Inflammatory macrophage (primary cell): Measurements from ENCODE around the gene AGPAT1.
"Not testable (repeated sequence)": the region's sequence is repeated elsewhere in the genome, so short reads cannot be mapped to it uniquely, and the experiment has no call there.

Source experiments
- DNase-seq, 2 donors: peaks; one replicate each; pipeline ENCODE4 v3.0.0-alpha.2; 2020 to 2022
- total RNA-seq, 18 experiments: gene quantifications; one replicate each; lab custom pipeline; 2026; ENCODE audit warnings: mixed read lengths in 6 of 18, inconsistent platforms in 2 of 18; lab: John Stamatoyannopoulos, UW

Gene AGPAT1, protein sequence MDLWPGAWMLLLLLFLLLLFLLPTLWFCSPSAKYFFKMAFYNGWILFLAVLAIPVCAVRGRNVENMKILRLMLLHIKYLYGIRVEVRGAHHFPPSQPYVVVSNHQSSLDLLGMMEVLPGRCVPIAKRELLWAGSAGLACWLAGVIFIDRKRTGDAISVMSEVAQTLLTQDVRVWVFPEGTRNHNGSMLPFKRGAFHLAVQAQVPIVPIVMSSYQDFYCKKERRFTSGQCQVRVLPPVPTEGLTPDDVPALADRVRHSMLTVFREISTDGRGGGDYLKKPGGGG
- 10.3 to 34.4 (median 16.9) reads per million in 18 experiments for total RNA-seq

DNA sequence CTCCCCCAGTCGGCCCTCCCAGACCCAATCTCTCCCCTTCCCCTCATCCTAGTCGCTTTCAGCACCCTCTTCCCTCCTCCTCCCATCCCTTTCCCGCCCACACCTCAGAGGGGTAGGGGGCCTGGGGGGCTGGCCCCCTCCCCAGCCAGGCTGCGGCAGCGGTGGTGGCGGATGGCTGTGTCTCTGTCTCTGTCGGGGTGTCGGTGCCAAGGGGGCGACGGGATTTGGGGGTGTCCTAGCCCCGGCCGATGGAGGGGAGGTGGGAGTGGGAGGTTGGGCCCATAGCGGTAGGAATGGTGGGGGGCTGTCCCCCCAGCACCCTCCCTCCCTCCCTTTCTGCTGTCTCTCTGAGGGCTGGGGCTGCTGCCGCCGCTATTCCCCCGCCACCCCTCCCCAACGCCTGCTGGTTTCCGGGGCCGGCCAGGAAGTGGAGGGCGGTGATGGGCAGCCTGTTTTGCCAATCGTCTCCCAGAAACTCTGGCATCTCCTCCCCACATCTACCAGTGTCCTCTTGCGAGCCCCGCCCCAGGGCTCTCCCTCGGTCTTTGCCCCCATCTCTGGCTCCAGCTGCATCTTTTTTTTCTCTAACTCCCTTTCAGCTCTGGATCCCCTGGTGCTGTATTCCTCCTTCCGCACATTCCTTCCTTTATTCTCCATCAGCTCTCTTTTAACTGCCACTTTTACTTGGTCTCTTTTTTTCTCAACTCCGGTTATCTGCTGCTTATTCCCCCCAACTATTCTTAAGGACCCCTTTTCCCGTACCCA lies at the start of gene AGPAT1:
TSS of gene AGPAT1 (minus strand) at position 374 of the 765 bp plus-strand sequence. CDS start 4,588 bp downstream, outside the sequence.
- peak; percentile 94 to 96 for DNase-seq

DNA sequence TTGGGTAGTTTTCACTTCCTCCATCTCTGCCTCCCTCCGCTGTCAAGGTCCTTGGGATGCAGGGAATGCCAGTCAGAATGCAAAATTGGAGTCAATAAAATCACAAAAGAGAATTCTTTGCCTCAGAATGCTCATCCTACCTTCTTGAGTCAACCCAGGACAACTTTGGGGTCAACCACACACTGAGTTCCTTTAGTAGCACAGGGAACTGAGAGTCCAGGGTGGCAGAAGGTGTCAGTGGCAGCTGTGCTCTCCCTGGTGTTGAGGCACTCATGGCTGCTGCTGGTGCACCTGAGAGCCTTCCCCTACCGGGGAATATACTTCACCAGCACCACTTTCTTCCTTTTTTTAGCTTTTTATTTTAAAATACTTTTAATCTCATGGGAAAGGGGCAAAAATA lies 48.8 kb upstream of the AGPAT1 start:
- DNase-seq = no peak

DNA sequence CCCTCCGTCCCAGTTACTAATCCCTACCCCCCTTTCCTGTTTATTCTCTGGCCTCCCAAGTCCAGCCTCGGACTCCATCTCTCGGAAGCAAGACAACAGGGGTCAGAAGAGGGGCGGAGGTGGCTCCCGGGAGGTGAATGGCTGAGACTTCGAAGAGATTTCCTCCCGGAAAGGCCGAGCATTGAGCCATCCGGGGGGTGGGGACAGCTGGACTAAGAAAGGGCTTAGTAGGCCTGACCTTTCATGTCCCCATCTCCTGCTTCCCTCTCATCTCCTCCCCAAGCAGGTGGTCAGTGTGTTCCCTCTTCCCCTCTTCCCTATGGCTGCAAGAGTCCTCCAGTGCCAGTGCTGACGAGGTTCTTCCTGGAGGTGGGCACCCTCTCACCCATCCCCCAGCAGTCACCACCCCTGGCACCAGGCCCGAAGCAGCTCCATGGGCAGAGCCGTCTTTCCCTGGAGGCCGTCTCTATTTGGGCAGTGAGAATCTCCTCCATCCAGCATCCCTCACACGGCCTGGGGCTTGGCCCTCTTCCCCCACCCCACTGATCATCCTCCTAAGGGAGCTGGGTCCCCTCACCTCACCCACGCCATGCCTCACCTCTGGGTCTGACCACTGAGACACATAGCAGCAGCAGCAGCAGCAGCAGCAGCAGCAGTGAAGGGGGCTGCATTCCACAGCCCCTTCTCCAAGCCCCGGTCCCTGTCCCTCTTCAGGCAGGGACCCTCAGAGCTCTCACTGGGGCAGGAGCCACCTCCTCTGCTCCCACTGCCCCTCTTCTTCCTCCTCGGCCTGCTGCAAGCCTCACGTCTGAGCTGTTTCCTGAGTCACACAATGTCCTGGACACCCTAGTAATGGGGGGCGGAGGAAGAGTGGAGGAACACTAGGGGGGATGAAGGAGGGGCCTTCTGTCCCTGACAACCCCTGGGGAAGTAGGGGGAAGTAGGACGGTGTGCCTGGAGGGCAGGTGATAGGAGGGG lies 47.7 kb upstream of the AGPAT1 start, which contains the start of gene NOTCH4:
TSS of gene NOTCH4 (minus strand) at position 810 of the 978 bp plus-strand sequence. CDS start at position 671, 139 bp downstream.
- DNase-seq = no peak

DNA sequence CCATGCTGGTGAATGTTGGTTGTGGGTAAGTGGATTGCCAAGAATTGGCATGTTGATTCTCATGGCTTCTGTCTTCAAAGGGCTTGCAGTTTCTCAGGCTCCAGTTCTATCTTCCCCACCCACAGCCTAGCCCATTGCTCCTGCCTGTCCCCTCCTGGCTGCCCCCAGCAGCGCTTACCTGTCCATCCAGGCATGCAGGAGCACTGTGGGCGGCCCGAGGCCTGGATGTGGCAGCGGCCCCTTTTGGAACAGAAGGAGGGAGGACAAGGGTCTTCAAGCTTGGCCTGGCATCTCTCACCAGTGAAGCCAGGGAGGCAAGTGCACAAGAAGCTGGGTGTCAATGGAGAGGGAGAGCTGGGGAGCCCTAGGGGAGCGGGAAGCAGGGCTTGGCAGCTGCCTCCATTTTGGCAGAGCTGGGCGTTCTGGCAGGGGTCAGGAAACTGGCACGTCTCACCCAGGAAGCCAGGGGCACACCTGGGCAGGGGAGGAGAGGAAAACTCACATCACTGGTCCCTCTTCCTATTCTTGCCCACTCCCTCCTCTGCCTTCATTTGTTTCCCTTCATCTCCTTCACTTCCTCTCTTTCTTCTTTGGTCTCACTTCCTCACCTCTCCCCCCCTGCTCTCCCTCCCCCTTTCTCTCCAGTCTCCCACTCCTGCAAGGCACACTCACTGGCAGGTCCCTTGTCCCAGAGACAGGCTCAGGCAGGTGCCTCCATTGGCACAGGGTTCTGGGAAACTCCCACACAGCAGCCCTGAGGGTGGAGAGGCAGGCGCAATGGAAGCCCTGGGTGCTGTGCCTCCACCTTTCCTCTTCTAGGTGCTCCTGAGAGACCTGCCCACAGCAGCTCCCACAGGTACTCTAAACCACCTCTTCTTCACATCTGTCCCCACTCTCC lies 46.7 kb upstream of the AGPAT1 start:
- DNase-seq = no peak

DNA sequence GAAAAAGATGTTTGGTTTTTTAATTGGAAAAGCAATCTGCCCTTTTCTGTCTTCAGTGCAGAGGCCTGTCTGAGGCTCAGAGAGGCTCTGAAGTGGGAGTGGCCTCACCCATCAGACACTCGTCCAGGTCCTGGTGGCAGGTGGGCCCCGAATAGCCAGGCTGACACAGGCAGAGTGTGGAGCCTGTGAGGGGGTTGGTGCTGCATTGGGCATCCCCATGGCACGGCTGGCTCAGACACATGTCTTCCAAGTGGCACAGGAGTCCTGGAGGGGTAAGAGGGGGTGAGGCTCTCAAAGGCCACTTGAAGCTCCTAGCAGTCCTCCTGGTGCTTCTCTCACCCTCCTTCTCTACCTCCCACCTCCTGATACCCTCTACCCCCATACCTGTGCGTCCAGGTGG lies 44.1 kb upstream of the AGPAT1 start:
- no peak for DNase-seq

DNA sequence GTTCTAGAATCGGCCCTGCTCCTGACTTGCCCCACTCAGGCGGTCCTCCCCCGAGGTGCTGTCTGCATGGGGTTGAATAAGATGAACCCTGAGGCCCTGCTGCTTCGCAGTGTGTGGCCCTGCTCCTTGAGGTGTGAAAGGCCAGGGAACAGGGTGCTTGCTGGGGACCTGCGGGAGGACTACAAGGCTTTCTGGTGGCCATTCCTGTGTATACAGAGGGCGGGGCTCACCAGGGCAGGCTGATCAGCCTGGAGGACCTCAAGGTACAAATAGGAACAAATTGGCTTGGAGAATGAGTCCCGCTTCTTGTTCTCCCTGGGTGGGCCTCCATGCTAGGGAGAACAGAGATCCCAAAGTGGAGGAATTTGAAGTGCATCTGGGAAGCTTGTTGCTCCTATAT lies 42.3 kb upstream of the AGPAT1 start:
- DNase-seq = no peak

DNA sequence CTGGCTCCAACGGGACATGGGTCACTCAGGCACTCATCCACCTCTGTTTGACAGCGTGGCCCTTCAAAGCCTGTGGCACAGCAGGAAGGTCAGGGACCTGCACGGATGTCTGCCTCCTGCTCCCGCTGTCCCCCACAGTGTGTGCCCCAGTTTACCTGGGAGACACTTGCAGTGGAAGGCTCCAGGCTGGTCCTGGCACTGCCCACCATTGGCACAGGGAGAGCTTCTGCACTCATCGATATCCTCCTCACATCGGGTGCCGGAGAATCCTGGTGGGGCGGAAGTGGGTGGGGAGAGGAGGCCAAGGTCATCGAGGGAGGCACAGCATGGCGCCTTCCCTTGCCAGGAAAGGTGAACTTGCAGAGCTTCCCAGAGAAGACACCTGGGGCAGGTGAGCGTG lies 41.1 kb upstream of the AGPAT1 start:
- no peak for DNase-seq

DNA sequence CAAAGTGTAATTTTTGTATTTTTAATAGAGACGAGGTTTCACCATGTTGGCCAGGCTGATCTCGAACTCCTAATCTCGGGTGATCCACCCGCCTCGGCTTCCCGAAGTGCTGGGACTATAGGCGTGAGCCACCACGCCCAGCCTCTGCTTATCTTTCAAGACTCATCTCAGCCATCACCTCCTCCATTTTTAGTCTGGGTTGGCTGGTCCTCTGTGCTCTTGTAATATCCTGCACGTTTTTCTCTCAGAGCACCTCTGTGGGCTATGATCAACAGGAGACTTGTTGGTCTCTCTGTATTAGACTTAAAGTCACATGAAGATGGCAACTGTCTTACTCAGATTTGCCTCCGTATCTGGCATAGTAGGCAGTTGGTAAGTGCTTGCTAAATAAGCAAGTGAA lies 40.4 kb upstream of the AGPAT1 start:
- no peak for DNase-seq

DNA sequence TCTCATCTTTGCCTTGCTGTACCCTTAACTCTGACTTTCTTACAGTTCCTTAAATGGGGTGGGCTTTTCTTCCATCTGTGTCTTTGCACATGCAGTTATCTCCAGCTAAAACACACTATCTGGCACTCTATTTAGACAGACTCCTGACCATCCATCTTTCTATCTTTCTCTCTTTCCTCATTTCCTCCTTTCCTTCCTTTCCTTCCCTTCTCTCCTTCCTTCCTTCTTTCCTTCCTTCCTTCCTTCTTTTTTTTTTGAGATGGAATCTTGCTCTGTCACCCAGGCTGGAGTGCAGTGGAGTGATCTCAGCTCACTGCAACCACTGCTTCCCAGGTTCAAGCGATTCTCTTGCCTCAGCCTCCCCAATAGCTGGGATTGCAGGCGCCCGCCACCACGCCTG lies 39.7 kb upstream of the AGPAT1 start:
- DNase-seq = no peak

DNA sequence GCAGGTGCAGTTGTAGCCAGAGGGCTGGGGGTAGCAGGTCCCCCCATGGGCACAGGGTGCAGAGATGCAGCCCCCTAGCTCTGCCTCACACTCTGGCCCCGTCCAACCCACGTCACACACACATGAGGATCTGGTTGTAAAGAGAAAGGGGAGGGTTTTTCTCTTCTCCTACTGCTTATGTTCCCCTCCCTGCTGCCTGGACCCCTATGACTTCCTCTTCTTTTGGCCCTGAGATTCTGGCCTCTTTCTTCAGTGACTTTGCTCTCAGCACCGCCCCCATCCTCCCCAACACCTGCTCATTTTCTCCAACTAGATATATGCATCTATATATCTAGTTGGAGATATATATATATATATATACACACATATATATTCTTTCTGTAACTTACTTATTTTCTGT lies 38.2 kb upstream of the AGPAT1 start:
- DNase-seq = no peak

DNA sequence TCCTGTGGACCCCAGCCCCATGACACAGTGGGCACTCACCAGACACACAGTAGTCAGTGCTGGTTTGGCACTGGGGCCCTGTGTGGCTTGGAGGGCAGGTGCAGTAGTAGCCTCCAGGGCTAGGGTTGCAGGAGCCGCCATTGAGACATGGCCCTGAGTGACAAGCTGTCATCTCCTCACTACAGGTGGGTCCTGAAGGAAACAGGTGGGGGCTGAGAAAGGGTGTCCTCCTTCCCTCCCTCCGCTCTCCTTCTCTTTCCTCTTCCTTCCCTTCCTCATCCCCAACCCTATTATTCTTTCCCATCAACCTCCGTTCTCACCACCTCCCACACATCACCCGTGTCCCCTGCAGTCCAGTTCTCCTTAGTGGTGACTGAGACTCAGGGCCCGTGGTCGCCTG lies 37.8 kb upstream of the AGPAT1 start:
- DNase-seq = no peak

DNA sequence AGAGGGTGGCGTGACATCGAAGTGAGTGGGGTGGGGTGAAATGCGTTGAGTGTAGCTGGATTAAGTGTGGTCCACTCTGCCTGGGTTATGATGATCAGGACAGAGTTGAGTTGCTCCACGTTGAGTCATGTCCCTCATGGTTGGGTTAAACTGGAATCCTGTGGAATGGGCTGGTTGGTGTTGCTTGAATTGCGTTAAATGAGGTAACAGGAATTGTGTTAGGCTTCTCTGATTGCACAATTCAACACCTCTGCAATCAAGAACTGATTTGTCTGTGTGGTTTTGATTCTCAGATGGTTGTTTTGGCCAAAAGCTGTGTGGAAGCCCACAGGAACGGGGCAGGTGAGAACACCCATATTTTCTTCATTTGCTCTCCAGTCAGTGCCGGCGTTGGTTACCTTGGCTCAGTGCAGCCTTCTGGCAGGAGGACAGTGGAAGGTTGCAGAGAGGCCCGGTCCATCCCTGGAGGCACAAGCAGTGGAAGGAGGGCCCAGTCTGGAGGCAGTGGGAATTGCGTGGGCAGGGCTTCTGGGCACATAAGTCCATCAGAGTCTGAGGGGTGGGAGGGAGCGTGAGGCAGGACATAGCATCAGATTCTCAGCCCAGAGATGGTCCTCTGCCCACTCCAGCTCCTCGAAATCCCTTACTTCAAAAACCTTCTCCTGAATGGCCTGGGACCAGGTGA lies 36.3 kb upstream of the AGPAT1 start:
- no peak for DNase-seq

DNA sequence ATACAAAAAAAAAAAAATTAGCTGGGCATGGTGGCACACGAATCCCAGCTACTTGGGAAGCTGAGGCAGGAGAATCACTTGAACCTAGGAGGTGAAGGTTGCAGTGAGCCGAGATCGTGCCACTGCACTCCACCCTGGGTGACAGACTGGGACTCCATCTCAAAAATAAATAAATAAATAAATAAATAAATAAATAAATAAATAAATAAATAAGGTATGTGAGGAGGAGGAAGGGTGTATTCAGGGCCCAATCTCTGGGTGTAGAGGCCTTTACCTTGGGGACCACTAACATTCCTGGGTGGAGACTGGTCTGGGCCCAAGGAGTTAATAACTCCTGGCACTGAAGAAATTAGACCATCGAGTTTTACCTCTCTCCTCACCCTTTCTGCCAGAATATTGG lies 35.5 kb upstream of the AGPAT1 start:
- not testable (repeated sequence) for DNase-seq

DNA sequence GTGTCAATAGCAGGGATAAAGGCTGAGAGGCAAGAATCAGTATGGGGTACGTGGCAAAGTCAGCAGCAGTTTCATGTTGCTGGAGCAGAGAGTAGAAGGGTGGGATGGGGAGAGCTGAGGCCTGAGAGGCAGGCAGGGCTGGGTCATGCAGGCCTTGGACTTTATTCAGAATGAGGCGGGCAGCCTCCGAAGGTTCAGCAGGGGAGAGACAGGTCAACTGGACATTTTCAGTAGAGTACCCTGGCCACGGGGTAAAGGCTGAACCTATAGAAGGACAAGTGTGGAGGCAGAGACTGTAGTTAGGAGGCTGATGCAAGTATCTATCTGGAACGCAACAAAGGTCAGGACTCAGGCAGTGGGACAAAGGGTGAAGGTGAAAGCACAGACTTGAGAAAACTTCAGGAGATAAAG lies 34.3 kb upstream of the AGPAT1 start:
- DNase-seq = no peak

DNA sequence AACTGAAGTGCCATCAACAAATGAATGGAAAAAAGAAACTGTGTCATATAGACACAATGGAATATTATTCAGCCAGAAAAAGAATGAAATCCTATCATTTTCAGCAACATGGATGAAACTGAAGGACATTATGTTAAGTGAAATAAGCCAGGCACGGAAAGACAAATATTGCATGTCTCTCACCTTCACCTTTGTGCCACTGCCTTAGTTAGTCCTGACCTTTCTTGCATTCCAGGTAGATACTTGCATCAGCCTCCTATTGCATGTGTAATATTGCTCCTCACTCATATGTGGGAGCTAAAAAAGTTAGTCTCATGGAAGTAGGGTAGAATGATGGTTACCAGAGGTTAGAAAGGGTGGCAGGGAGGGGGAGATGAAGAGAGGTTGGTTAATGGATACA lies 33.1 kb upstream of the AGPAT1 start:
- DNase-seq = no peak

DNA sequence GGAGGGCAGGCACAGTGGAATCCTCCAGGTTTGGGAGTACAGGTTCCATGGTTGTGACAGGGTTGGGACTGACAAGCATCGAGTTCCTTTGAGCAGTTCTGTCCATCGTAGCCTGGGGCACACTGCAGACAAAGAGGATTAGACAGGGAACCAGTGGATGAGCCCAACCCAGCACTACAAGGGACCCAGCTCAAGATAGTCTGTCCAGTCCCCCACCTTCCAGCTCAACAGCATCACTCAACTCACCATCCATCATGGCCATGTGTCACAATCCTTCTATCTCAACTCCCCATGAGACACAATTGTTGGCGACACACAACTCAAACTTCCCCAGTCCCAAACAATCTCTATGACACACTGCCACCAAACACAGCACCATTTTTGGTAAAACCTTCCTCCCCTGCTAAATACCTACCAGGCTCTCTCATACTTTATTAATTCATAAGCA lies 28.4 kb upstream of the AGPAT1 start:
- no peak for DNase-seq

DNA sequence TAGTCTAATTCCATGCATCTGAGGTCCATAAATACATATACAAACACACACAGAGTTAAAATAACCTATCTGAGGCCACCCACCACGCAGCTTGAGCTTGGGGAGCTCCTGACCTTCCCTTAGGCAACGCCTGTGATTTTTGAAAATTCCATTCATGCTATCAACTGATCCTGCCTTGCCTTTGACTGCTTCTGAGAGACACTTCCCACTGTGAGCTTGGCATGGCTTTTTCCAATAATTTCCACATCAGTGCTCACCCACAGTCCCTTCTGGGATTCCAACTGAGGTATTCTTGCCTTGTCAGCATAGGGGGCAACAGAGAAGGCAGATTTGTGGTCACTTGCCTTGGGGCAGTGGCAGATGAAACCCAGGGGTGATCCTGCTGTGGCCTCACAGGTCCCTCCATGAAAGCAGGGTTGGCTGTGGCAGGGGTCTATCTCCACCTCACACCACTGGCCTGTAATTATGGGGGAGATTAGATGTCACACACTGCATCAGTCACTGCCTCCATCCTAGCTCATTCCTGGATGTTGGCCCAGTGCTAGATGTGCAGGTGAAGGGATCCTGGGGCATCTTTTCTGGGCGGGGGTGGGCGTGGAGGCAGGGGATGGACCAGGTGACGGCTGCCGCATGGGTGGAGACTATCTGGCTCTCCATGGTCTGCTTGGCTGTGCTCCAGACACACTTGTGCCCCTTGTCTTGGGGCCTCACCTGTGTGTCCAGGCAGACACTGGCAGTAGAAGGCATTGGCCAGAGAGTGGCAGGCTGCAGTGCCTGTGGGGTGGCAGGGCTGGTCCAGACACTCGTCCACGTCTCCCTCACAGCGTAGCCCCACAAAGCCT lies 27.8 kb upstream of the AGPAT1 start:
- no peak for DNase-seq

DNA sequence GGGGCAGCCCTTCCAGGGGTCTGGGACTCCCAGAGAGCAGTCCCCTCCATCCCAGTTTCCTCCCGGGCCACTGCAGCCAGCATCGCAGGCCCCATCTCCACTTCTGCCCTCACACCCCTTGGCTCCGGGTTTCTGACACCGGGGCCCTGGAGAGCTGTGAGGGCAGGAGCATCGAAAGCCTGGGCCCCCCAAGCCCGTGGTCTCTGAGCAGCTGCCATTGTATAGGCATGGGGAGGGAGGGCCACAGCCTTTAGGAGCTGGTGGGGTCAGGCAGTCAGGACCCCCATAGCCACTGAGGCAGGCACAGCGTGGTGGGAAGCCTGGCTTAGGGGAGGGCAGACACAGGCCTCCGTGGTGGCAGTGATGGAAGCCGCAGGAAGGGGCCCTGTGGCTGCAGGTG lies 26.3 kb upstream of the AGPAT1 start:
- no peak for DNase-seq

DNA sequence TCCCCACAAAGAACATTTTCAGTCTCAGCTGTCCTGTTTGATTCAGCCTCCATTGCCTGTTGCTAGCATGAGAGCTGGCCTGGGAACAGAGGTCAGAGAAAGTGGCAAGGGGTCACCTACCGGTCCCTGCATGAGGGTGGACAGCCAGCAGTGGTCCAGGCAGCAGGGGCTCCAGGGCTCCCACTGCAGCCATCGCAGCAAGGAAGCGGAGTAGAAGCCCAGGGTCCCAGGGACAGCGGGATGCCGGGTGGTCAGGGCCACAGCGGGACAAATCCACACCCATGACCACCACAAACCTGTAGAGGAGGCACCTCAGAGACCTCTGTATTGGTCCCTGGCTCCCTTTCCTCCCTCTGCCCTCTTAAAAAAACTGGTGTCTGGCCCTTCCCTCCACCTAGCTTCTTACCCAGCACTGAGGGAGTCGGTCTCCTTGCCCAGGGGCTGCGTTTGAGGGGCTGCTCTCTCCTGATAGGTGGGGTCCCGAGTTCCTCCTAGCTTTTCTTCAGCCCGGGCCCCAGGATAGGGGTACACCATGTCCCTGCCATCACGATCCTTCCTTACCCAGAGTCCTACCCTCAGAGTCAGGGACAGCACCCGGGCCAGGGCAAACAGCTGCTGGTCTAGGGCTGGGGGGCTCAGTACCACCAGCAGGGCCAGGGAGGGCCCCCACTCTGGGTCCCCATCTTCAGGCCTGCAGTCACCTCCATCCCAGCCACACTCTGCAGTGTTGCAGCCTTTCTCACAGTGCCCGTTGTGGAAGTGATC lies 25.0 kb upstream of the AGPAT1 start:
- DNase-seq = no peak
